ENCODE measurements around the gene DHCR7. TPM values are rescaled to one million over a fixed set of nuclear protein-coding genes. Genes with fewer than 3 reads are reported as not detected.
A peak's percentile ranks its signal among the peaks of the same experiment; 100 is the strongest.

DHCR7 gene
- polyA plus RNA-seq, 2 of the 4 experiments (the other 2 are of a cell fraction), result 44.2 to 82.2 TPM

GRCh38 chr11:71426413-71426812 lies 21.8 kb downstream of the DHCR7 start:
- no peak overlapping the region for H3K27ac ChIP-seq
- FAIRE-seq (no peak), ATAC-seq (no peak), DNase-seq (ENCODE audit: low read depth in 1 of 2, low spot score in 1 of 2) (no peak)
- no peaks in the 10 kb centered on the region for H3K9me3 ChIP-seq
- 81% methylated on average over 3 of the region's 3 CpGs for WGBS (ENCODE audit: missing lambda C conversion rate)
- no peak for TF ChIP-seq E2F6 (IDR thresholded peaks at IDR 0.05; ENCODE audit: borderline replicate concordance, low read depth)
- TF ChIP-seq CBX8 (IDR thresholded peaks at IDR 0.05), result no peak
- TF ChIP-seq ESRRA (IDR thresholded peaks at IDR 0.05; ENCODE audit: borderline replicate concordance, low read length), result no peak
- no peak for TF ChIP-seq ELK1 (IDR thresholded peaks at IDR 0.05; ENCODE audit: low read depth, low read length)
- TF ChIP-seq KDM1A (IDR thresholded peaks at IDR 0.05; ENCODE audit: low read depth), result no peak
- TF ChIP-seq PHF8 (IDR thresholded peaks at IDR 0.05; ENCODE audit: borderline replicate concordance, low read depth), result no peak
- TF ChIP-seq SREBF2 (IDR thresholded peaks at IDR 0.05), result no peak
- no peak for TF ChIP-seq POLR2A (IDR thresholded peaks at IDR 0.05; ENCODE audit: low read length)
- no peak for TF ChIP-seq BCL3 (IDR thresholded peaks at IDR 0.05)
- TF ChIP-seq HES2 (IDR thresholded peaks at IDR 0.05), result no peak
- TF ChIP-seq HOXB13 (CRISPR knock-in tag; IDR thresholded peaks at IDR 0.05; ENCODE audit: low read depth), result no peak
- no peak for TF ChIP-seq HDAC2 (IDR thresholded peaks at IDR 0.05)
- no peak for TF ChIP-seq RFX5 (IDR thresholded peaks at IDR 0.05)
- no peak for TF ChIP-seq HEYL (CRISPR knock-in tag; IDR thresholded peaks at IDR 0.05)
- TF ChIP-seq MAX (IDR thresholded peaks at IDR 0.05), result no peak
- no peak for TF ChIP-seq ATOH8 (CRISPR knock-in tag; IDR thresholded peaks at IDR 0.05; ENCODE audit: low read depth)
- TF ChIP-seq JUN (IDR thresholded peaks at IDR 0.05), result no peak
- H3K4me2 ChIP-seq, result no peak overlapping the region
- no peaks in the 10 kb centered on the region for H3K4me1 ChIP-seq
- H3K4me3 ChIP-seq, result no peak overlapping the region
- CTCF ChIA-PET, result interaction anchor here (1.0 to 1.8 kb wide), 3 partner anchors 10 to 612 kb away, joined by 3 to 6 read pairs (median 4); no protein-coding TSS in a partner anchor
- POLR2A ChIA-PET, result interaction anchor here (1.2 kb wide), 1 partner anchor 26 kb away, joined by 3 read pairs; no protein-coding TSS in a partner anchor

GRCh38 chr11:71425860-71426259 lies 22.3 kb downstream of the DHCR7 start:
- no peak overlapping the region for H3K4me3 ChIP-seq
- H3K4me1 ChIP-seq, result no peaks in the 10 kb centered on the region
- ChIA-PET POLR2A (interaction anchor here (1.2 kb wide), 1 partner anchor 27 kb away, joined by 3 read pairs; no protein-coding TSS in a partner anchor), CTCF (interaction anchor here (0.9 to 1.8 kb wide), 4 partner anchors 10 to 611 kb away, joined by 3 to 6 read pairs (median 4); no protein-coding TSS in a partner anchor)
- H3K4me2 ChIP-seq, result no peak overlapping the region
- TF ChIP-seq RCOR1 (IDR thresholded peaks at IDR 0.05; ENCODE audit: low read depth, low read length), result no peak
- no peak for TF ChIP-seq KDM1A (IDR thresholded peaks at IDR 0.05; ENCODE audit: low read depth)
- TF ChIP-seq ZSCAN20 (CRISPR knock-in tag; IDR thresholded peaks at IDR 0.05), result no peak
- no peak for TF ChIP-seq BHLHE40 (IDR thresholded peaks at IDR 0.05; ENCODE audit: low read depth, low read length)
- TF ChIP-seq BCL3 (IDR thresholded peaks at IDR 0.05), result no peak
- no peak for TF ChIP-seq CTCF (IDR thresholded peaks at IDR 0.05)
- TF ChIP-seq JUNB (IDR thresholded peaks at IDR 0.05), result no peak
- no peak for DNase-seq (ENCODE audit: low read depth in 1 of 2, low spot score in 1 of 2)
- H3K9me3 ChIP-seq, result no peaks in the 10 kb centered on the region
- H3K27ac ChIP-seq, result no peak overlapping the region
- ATAC-seq, result peak; percentile 24 to 60; a peak in 3 of 6 replicates
- 49% methylated on average over 4 of the region's 4 CpGs for WGBS (ENCODE audit: missing lambda C conversion rate)
- no peak for FAIRE-seq
